ENCODE measurements around the gene CELSR2.

Gene CELSR2

GRCh38 chr1:109319114-109319513, 69.8 kb downstream of the CELSR2 start:
- H3K4me3 Mint-ChIP-seq, result no peak overlapping the region
- no peaks in the 10 kb centered on the region for H3K4me1 Mint-ChIP-seq
- H3K9me3 Mint-ChIP-seq, result no peaks in the 10 kb centered on the region
- peaks cover 9% of the 10 kb centered on the region for H3K27me3 Mint-ChIP-seq
- DNase-seq (ENCODE audit: low spot score in 2 of 2), result no peak
- H3K27ac Mint-ChIP-seq, result no peak overlapping the region
- no peaks in the 10 kb centered on the region for H3K36me3 Mint-ChIP-seq
- no peak for ATAC-seq (ENCODE audit: low read depth)

- Mint-ChIP-seq H3K36me3 (no peaks in the 10 kb centered on the region), H3K4me3 (no peak overlapping the region), H3K27ac (no peak overlapping the region), H3K27me3 (peaks cover 13% of the 10 kb centered on the region), H3K9me3 (no peaks in the 10 kb centered on the region), H3K4me1 (no peaks in the 10 kb centered on the region)
- DNase-seq (ENCODE audit: low spot score in 2 of 2), result no peak
- ATAC-seq (ENCODE audit: low read depth), result no peak
Measured at GRCh38 chr1:109322974-109323373, 73.6 kb downstream of the CELSR2 start.
